ENCODE results near the gene NAGLU.

Gene NAGLU

GRCh38 chr17:42522798-42523278 lies 13.2 kb upstream of the NAGLU start:
- H3K4me1 ChIP-seq (ENCODE audit: control insufficient read depth, insufficient read depth, low read length), result peaks cover 53% of the 10 kb centered on the region
- H3K27ac ChIP-seq (ENCODE audit: low read depth, low read length), result peak overlapping the region; percentile 97
- H3K4me3 ChIP-seq (ENCODE audit: low read length), result no peak overlapping the region
- H3K9ac ChIP-seq (ENCODE audit: low read length), result no peak overlapping the region
- H3K36me3 ChIP-seq (ENCODE audit: control insufficient read depth, insufficient read depth, low read length), result peaks cover 9% of the 10 kb centered on the region
- H3K27me3 ChIP-seq (ENCODE audit: control insufficient read depth, insufficient read depth, low read length), result no peaks in the 10 kb centered on the region

GRCh38 chr17:42525221-42525620 lies 10.8 kb upstream of the NAGLU start:
- Histone ChIP-seq H3K4me3 (ENCODE audit: low read length) (no peak overlapping the region), H3K27ac (ENCODE audit: low read depth, low read length) (no peak overlapping the region), H3K4me1 (ENCODE audit: control insufficient read depth, insufficient read depth, low read length) (peaks cover 31% of the 10 kb centered on the region), H3K36me3 (ENCODE audit: control insufficient read depth, insufficient read depth, low read length) (peaks cover 9% of the 10 kb centered on the region), H3K9ac (ENCODE audit: low read length) (no peak overlapping the region), H3K27me3 (ENCODE audit: control insufficient read depth, insufficient read depth, low read length) (no peaks in the 10 kb centered on the region)

GRCh38 chr17:42526031-42526444 lies 10.0 kb upstream of the NAGLU start:
- Histone ChIP-seq H3K9ac (ENCODE audit: low read length) (no peak overlapping the region), H3K27me3 (ENCODE audit: control insufficient read depth, insufficient read depth, low read length) (no peaks in the 10 kb centered on the region), H3K36me3 (ENCODE audit: control insufficient read depth, insufficient read depth, low read length) (peaks cover 9% of the 10 kb centered on the region), H3K27ac (ENCODE audit: low read depth, low read length) (no peak overlapping the region), H3K4me1 (ENCODE audit: control insufficient read depth, insufficient read depth, low read length) (peaks cover 23% of the 10 kb centered on the region), H3K4me3 (ENCODE audit: low read length) (no peak overlapping the region)

DNA sequence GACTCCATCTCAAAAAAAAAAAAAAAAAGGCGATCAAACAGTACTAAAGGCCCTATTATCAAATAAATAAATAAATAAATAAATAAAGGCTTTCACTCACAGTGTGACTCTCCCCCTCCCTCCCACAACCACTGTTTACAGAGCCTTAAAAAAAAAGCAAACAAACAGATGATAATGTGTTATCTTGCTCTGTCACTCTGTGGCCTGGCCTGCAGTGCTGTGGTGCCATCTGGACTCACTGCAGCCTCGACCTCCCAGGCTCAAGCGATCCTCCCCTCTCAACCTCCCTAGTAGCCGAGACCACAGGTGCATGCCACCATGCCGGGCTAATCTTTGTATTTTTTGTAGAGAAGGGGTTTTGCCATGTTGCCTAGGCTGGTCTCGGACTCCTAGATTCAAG lies 8.1 kb upstream of the NAGLU start:
- Histone ChIP-seq H3K9ac (ENCODE audit: low read length) (no peak overlapping the region), H3K27ac (ENCODE audit: low read depth, low read length) (no peak overlapping the region), H3K36me3 (ENCODE audit: control insufficient read depth, insufficient read depth, low read length) (no peaks in the 10 kb centered on the region), H3K4me3 (ENCODE audit: low read length) (no peak overlapping the region), H3K27me3 (ENCODE audit: control insufficient read depth, insufficient read depth, low read length) (no peaks in the 10 kb centered on the region), H3K4me1 (ENCODE audit: control insufficient read depth, insufficient read depth, low read length) (peaks cover 9% of the 10 kb centered on the region)

DNA sequence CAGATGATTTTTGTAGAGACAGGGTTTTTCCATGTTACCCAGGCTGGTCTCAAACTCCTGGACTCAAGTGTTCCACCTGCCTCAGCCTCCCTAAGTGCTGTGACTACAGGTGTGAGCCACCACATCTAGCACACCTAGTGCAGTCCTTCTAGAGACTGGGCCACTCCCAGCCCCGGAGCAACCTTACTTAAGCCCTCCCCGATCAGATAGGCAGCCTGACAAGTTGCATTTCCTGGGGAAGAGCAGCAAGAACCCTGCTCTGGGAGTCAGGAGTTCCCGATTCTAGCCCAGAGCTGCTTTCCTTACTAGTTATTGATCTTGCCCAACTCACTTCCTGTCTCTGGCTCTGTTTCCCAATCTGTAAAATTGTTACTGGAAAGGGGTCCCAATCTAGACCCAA lies 7.0 kb upstream of the NAGLU start:
- H3K4me3 ChIP-seq (ENCODE audit: low read length), result no peak overlapping the region
- no peak overlapping the region for H3K27ac ChIP-seq (ENCODE audit: low read depth, low read length)
- peaks cover 8% of the 10 kb centered on the region for H3K4me1 ChIP-seq (ENCODE audit: control insufficient read depth, insufficient read depth, low read length)
- no peaks in the 10 kb centered on the region for H3K27me3 ChIP-seq (ENCODE audit: control insufficient read depth, insufficient read depth, low read length)
- H3K9ac ChIP-seq (ENCODE audit: low read length), result no peak overlapping the region
- no peaks in the 10 kb centered on the region for H3K36me3 ChIP-seq (ENCODE audit: control insufficient read depth, insufficient read depth, low read length)

DNA sequence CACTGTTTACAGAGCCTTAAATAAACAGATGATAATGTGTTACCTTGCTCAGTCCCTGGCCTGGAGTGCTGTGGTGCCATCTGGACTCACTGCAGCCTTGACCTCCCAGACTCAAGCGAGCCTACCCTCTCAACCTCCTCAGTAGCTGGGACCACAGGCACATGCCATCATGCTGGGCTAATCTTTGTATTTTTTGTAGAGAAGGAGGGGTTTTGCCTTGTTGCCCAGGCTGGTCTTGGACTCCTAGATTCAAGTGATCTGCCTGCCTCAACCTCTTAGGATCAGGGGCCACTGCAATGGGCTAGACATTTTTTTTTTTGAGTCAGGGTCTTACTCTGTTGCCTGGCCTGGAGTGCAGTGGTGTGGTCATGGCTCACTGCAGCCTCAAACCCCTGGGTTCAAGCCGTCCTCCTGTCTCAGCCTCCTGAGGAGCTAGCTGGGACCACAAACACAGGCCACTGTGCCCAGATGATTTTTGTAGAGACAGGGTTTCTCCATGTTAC lies 5.0 kb upstream of the NAGLU start:
- no peak overlapping the region for H3K4me3 ChIP-seq (ENCODE audit: low read length)
- H3K36me3 ChIP-seq (ENCODE audit: control insufficient read depth, insufficient read depth, low read length), result no peaks in the 10 kb centered on the region
- peaks cover 14% of the 10 kb centered on the region for H3K4me1 ChIP-seq (ENCODE audit: control insufficient read depth, insufficient read depth, low read length)
- H3K9ac ChIP-seq (ENCODE audit: low read length), result no peak overlapping the region
- H3K27ac ChIP-seq (ENCODE audit: low read depth, low read length), result no peak overlapping the region
- H3K27me3 ChIP-seq (ENCODE audit: control insufficient read depth, insufficient read depth, low read length), result no peaks in the 10 kb centered on the region

- Histone ChIP-seq H3K36me3 (ENCODE audit: control insufficient read depth, insufficient read depth, low read length) (no peaks in the 10 kb centered on the region), H3K4me3 (ENCODE audit: low read length) (peak overlapping the region; percentile 55), H3K4me1 (ENCODE audit: control insufficient read depth, insufficient read depth, low read length) (peaks cover 15% of the 10 kb centered on the region), H3K9ac (ENCODE audit: low read length) (no peak overlapping the region), H3K27ac (ENCODE audit: low read depth, low read length) (peak overlapping the region; percentile 65), H3K27me3 (ENCODE audit: control insufficient read depth, insufficient read depth, low read length) (no peaks in the 10 kb centered on the region)
Measured at GRCh38 chr17:42531455-42532354, 4.3 kb upstream of the NAGLU start.

- H3K4me3 ChIP-seq (ENCODE audit: low read length), result peak overlapping the region; percentile 83
- peaks cover 8% of the 10 kb centered on the region for H3K36me3 ChIP-seq (ENCODE audit: control insufficient read depth, insufficient read depth, low read length)
- H3K9ac ChIP-seq (ENCODE audit: low read length), result peak overlapping the region; percentile 2
- H3K27me3 ChIP-seq (ENCODE audit: control insufficient read depth, insufficient read depth, low read length), result no peaks in the 10 kb centered on the region
- H3K4me1 ChIP-seq (ENCODE audit: control insufficient read depth, insufficient read depth, low read length), result peaks cover 17% of the 10 kb centered on the region
- peak overlapping the region; percentile 75 for H3K27ac ChIP-seq (ENCODE audit: low read depth, low read length)
Measured at GRCh38 chr17:42535155-42536047, 640 bp upstream of the NAGLU start.

GRCh38 chr17:42536372-42537155 lies 523 bp downstream of the NAGLU start:
- peak overlapping the region; percentile 51 for H3K9ac ChIP-seq (ENCODE audit: low read length)
- no peaks in the 10 kb centered on the region for H3K27me3 ChIP-seq (ENCODE audit: control insufficient read depth, insufficient read depth, low read length)
- H3K4me1 ChIP-seq (ENCODE audit: control insufficient read depth, insufficient read depth, low read length), result peaks cover 14% of the 10 kb centered on the region
- peak overlapping the region; percentile 75 for H3K27ac ChIP-seq (ENCODE audit: low read depth, low read length)
- peak overlapping the region; percentile 83 for H3K4me3 ChIP-seq (ENCODE audit: low read length)
- peaks cover 8% of the 10 kb centered on the region for H3K36me3 ChIP-seq (ENCODE audit: control insufficient read depth, insufficient read depth, low read length)

DNA sequence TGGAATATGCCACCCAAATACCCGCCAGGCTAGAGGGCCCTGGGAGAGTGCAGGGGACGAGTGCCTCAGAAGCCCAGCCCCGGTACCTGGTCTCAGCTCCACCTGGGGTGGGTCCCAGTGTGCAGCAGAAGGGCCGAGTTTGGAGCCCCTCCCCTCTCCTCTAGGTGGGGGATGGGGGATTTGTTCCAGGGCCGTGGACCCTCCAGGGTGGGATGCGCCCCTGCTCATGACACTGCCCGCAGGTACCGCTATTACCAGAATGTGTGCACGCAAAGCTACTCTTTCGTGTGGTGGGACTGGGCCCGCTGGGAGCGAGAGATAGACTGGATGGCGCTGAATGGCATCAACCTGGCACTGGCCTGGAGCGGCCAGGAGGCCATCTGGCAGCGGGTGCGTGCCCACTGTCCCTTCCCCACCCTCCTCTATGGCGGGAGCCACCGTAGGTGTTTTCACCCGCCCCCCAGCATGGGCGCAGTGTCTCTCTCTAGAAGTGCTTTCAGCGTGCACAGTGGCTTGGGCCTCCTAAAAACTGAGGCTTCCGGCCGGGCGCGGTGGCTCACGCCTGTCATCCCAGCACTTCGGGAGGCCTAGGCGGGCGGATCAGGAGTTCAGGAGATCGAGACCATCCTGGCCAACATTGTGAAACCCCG lies 1.2 kb downstream of the NAGLU start:
- Histone ChIP-seq H3K4me1 (ENCODE audit: control insufficient read depth, insufficient read depth, low read length) (peaks cover 12% of the 10 kb centered on the region), H3K9ac (ENCODE audit: low read length) (peak overlapping the region; percentile 51), H3K27me3 (ENCODE audit: control insufficient read depth, insufficient read depth, low read length) (no peaks in the 10 kb centered on the region), H3K36me3 (ENCODE audit: control insufficient read depth, insufficient read depth, low read length) (peaks cover 8% of the 10 kb centered on the region), H3K27ac (ENCODE audit: low read depth, low read length) (peak overlapping the region; percentile 48), H3K4me3 (ENCODE audit: low read length) (peak overlapping the region; percentile 83)

DNA sequence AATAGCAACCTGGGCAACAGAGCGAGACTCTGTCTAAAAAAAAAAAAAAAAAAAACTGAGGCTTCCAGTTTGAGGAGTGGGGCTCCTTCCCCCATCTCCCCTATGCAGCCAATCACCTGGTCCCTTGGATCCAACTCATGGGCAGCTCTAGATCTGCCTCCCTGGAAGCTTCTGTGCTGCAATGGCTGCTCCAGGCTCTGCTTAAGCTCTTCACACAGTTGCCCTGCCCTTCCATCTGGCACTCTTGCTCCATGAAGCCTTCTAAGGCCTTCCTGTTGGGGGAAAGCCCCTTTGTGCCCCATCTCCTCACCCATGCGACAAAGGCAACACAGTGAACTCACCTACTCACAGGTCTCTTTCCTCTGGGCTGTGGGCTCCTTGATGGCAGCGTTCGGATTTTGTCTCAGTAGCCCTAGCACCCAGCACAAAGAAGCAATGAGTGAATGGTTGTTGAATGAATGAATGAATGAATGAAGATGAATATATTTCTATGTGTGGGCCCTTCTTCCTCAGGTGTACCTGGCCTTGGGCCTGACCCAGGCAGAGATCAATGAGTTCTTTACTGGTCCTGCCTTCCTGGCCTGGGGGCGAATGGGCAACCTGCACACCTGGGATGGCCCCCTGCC lies 1.9 kb downstream of the NAGLU start:
- Histone ChIP-seq H3K27ac (ENCODE audit: low read depth, low read length) (no peak overlapping the region), H3K4me1 (ENCODE audit: control insufficient read depth, insufficient read depth, low read length) (peaks cover 12% of the 10 kb centered on the region), H3K4me3 (ENCODE audit: low read length) (no peak overlapping the region), H3K27me3 (ENCODE audit: control insufficient read depth, insufficient read depth, low read length) (no peaks in the 10 kb centered on the region), H3K36me3 (ENCODE audit: control insufficient read depth, insufficient read depth, low read length) (peaks cover 8% of the 10 kb centered on the region), H3K9ac (ENCODE audit: low read length) (no peak overlapping the region)

Data from rectal smooth muscle tissue (tissue), 1 donor.